GM20431 (cell line): ENCODE results near the gene OR56B4.
"Not testable (repeated sequence)": the region's sequence is repeated elsewhere in the genome, so short reads cannot be mapped to it uniquely, and the experiment has no call there.

ENCODE experiments used
- in situ Hi-C: fragments of 300-500 bp; cut with MseI, MboI; formaldehyde crosslinking; loops from one replicate; pipeline ENCODE4 v1.15.0; 2020; ENCODE audit warnings: low sequenced_read_pairs; ENCODE audit not compliant: unreplicated experiment

OR56B4 gene

GRCh38 chr11:6142936-6143335 is 35.5 kb downstream of the OR56B4 start:
- in situ Hi-C loops = no loop called here

DNA sequence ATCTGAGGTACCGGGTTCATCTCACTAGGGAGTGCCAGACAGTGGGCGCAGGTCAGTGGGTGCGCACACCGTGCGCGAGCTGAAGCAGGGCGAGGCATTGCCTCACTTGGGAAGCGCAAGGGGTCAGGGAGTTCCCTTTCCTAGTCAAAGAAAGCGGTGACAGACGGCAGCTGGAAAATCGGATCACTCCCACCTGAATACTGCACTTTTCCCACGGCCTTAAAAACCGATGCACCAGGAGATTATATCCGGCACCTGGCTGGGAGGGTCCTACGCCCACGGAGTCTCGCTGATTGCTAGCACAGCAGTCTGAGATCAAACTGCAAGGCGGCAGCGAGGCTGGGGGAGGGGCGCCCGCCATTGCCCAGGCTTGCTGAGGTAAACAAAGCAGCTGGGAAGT is 36.3 kb downstream of the OR56B4 start:
- in situ Hi-C loops = not testable (repeated sequence)

DNA sequence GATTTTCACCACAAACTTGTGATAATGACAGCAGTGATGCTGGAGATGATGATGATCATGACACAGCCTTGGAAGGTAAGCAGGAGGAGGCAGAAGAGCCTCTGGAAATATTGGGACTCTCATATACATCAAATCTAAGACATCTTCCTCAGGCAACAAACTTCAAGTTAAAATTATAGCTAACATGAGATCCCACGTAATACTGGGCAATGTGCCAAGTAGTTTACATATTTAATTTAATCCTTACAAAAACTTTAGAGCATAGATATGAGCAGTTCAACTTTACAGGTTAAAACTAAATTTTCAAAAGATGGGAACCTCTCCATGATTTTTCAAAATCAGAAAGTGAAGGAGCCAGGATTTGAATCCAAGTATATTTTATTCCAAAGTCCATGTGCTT is 43.6 kb downstream of the OR56B4 start:
- in situ Hi-C loops = no loop called here

- in situ Hi-C loops = no loop called here
These were observed 44.6 kb downstream of the OR56B4 start for GRCh38 chr11:6152126-6152525.

DNA sequence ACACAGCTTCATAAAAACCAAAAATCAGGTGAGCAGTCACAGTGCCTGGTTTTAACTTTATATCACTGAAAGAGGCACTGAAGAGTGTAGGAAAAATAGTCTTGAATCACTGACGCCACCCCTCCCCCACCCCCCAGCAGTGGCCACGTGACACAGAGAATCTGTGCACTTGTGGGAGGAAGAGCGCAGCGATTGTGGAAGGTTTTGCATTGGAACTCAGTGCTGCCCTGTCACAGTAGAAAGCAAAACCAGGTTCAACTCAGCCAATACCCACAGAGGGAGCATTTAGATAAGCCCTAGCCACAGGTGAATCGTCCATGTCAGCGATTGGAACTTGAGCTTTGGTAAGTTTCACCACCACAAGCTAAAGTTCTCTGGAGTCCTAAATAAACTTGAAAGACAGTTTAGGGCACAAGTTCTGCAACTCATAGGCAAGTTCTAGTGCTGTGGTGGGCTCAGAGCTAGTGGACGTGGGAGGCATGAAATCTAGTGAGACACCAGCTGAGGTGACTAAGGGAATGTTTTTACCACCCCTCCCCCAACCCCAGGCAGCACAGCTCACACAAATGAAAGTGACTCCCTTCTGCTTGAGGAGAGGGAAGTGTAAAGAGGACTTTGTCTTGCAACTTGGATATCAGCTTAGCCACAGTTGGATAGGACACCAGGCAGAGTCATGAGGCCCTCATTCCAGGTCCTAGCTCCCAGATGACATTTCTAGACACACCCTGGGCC is 49.3 kb downstream of the OR56B4 start:
- in situ Hi-C loops = no loop called here
